OCI-LY7 (cell line): ENCODE data around the gene ANO9. TPM values are rescaled to one million over a fixed set of nuclear protein-coding genes. Genes with fewer than 3 reads are reported as not detected.

Experiments
- BruUV-seq: library from RNA; stranded (reverse); fragments of 400-500 nt; replicated peaks from 2 replicates; lab custom pipeline; 2021; lab: Mats Ljungman, UMichigan
- CTCF ChIA-PET: fragments of 300-600 bp; sonication (Branson Sonifier 250); formaldehyde crosslinking; loops from one replicate; lab custom pipeline; 2022; ENCODE audit warnings: antibody characterized with exemption; ENCODE audit not compliant: unreplicated experiment; lab: Charles Lee
- POLR2A ChIA-PET: fragments of 300-600 bp; sonication (Branson Sonifier 250); formaldehyde crosslinking; loops from one replicate; lab custom pipeline; 2022; ENCODE audit warnings: antibody characterized with exemption; lab: Charles Lee
- DNase-seq: peaks from one replicate; pipeline ENCODE4 v3.0.0-alpha.2; 2015; ENCODE audit warnings: low spot score
- H2AFZ ChIP-seq: fragments of 200-600 bp; sonication (generic), shearing (Covaris generic); 2 replicates; pipeline ENCODE4 v1.6.1; 2014; ENCODE audit warnings: mild to moderate bottlenecking, antibody characterized with exemption, low read length, moderate library complexity
- H3K27ac ChIP-seq: fragments of 200-600 bp; sonication (generic); 2 replicates; pipeline ENCODE4 v1.5.1; 2014; ENCODE audit warnings: mixed run types, low read depth, mild to moderate bottlenecking, moderate library complexity, low read length, inconsistent platforms; ENCODE audit not compliant: poor library complexity, severe bottlenecking
- H3K36me3 ChIP-seq: fragments of 200-600 bp; sonication (generic); 2 replicates; pipeline ENCODE4 v1.6.1; 2014; ENCODE audit warnings: mild to moderate bottlenecking, antibody characterized with exemption, low read length, moderate library complexity, mixed read lengths; ENCODE audit not compliant: insufficient read depth
- H3K4me1 ChIP-seq: fragments of 200-600 bp; sonication (generic); 2 replicates; pipeline ENCODE4 v1.5.1; 2014; ENCODE audit warnings: mild to moderate bottlenecking, low read length; ENCODE audit not compliant: insufficient read depth, poor library complexity, severe bottlenecking
- H3K4me2 ChIP-seq: fragments of 200-600 bp; sonication (generic); 2 replicates; pipeline ENCODE4 v1.6.1; 2014; ENCODE audit warnings: mild to moderate bottlenecking, low read length
- H3K4me3 ChIP-seq: fragments of 200-600 bp; sonication (generic); 2 replicates; pipeline ENCODE4 v1.5.1; 2014; ENCODE audit warnings: mild to moderate bottlenecking, low read depth, low read length; ENCODE audit not compliant: poor library complexity, severe bottlenecking
- H3K79me2 ChIP-seq: fragments of 200-600 bp; sonication (generic); 2 replicates; pipeline ENCODE4 v1.6.1; 2016; ENCODE audit warnings: low read depth, mild to moderate bottlenecking, low read length, moderate library complexity, mixed read lengths; ENCODE audit not compliant: insufficient read depth
- H3K9me2 ChIP-seq: fragments of 200-600 bp; sonication (generic); 2 replicates; pipeline ENCODE4 v1.6.1; 2016; ENCODE audit warnings: mild to moderate bottlenecking, low read length, mixed read lengths; ENCODE audit not compliant: insufficient read depth
- H3K9me3 ChIP-seq: fragments of 200-600 bp; sonication (generic); 2 replicates; pipeline ENCODE4 v1.6.1; 2014; ENCODE audit warnings: mild to moderate bottlenecking, mixed run types, low read length, mixed read lengths
- H4K20me1 ChIP-seq: fragments of 200-600 bp; sonication (generic); 2 replicates; pipeline ENCODE4 v1.6.1; 2014; ENCODE audit warnings: mild to moderate bottlenecking, antibody characterized with exemption, low read length, moderate library complexity, mixed read lengths; ENCODE audit not compliant: insufficient read depth
- CTCF ChIP-seq: fragments of 200-600 bp; sonication (generic); conservative IDR thresholded peaks from 2 replicates; pipeline ENCODE4 v1.5.1; 2014; ENCODE audit warnings: mild to moderate bottlenecking, antibody characterized with exemption, low read length, moderate library complexity, mixed read lengths
- EZH2phosphoT487 ChIP-seq: fragments of 200-600 bp; sonication (generic); IDR thresholded peaks from 2 replicates; pipeline ENCODE4 v1.6.1; 2018; ENCODE audit warnings: low read depth, borderline replicate concordance, mild to moderate bottlenecking, mixed run types, antibody characterized with exemption, low read length, moderate library complexity, mixed read lengths
- intact Hi-C: fragments of 100-400 bp; cut with micrococcal nuclease; formaldehyde crosslinking; loops from one replicate; pipeline ENCODE4 v1.10.0; 2022; ENCODE audit not compliant: unreplicated experiment
- total RNA-seq, 2 experiments: library from RNA; depleted of rRNA in 1 of 2; stranded (reverse); fragments of >200 nt in 1 of 2; shearing (Covaris generic) in 1 of 2; gene quantifications; 2 replicates each; pipeline ENCODE4 v1.2.3, GENCODE V29; 2014 to 2022

ANO9 gene
- total RNA-seq, 2 experiments from 2014 or later = 25.7 to 27.6 TPM

- Histone ChIP-seq H3K27ac (no peak overlapping the region), H3K79me2 (no peaks in the 10 kb centered on the region), H3K4me1 (no peaks in the 10 kb centered on the region), H4K20me1 (no peaks in the 10 kb centered on the region), H3K9me2 (no peaks in the 10 kb centered on the region), H3K9me3 (no peaks in the 10 kb centered on the region), H3K4me2 (no peak overlapping the region), H3K36me3 (no peaks in the 10 kb centered on the region), H2AFZ (no peak overlapping the region), H3K4me3 (no peak overlapping the region)
- CTCF ChIA-PET = no interaction called here
- DNase-seq = no peak
- intact Hi-C loops = no loop called here
- TF ChIP-seq EZH2phosphoT487 = no peak
- no peak for TF ChIP-seq CTCF
- BruUV-seq = no TSS peak
- POLR2A ChIA-PET = no interaction called here
These were observed 61.7 kb downstream of the ANO9 start for GRCh38 chr11:380095-380480.

- Histone ChIP-seq H3K9me3 (no peaks in the 10 kb centered on the region), H3K9me2 (no peaks in the 10 kb centered on the region), H2AFZ (no peak overlapping the region), H3K79me2 (no peaks in the 10 kb centered on the region), H3K27ac (no peak overlapping the region), H3K4me2 (no peak overlapping the region), H3K36me3 (no peaks in the 10 kb centered on the region), H3K4me3 (no peak overlapping the region), H3K4me1 (no peaks in the 10 kb centered on the region), H4K20me1 (no peaks in the 10 kb centered on the region)
- no TSS peak for BruUV-seq
- no peak for TF ChIP-seq EZH2phosphoT487
- TF ChIP-seq CTCF = no peak
- DNase-seq = no peak
- CTCF ChIA-PET = no interaction called here
- intact Hi-C loops = no loop called here
- POLR2A ChIA-PET = no interaction called here
These were observed 62.4 kb downstream of the ANO9 start for GRCh38 chr11:379205-380094.

- no TSS peak for BruUV-seq
- H3K9me2 ChIP-seq = no peaks in the 10 kb centered on the region
- no peaks in the 10 kb centered on the region for H3K36me3 ChIP-seq
- no peaks in the 10 kb centered on the region for H3K79me2 ChIP-seq
- no peaks in the 10 kb centered on the region for H3K4me1 ChIP-seq
- DNase-seq = no peak
- TF ChIP-seq CTCF = no peak
- TF ChIP-seq EZH2phosphoT487 = no peak
- no peak overlapping the region for H3K27ac ChIP-seq
- H3K4me2 ChIP-seq = no peak overlapping the region
- no peaks in the 10 kb centered on the region for H3K9me3 ChIP-seq
- ChIA-PET CTCF (no interaction called here), POLR2A (no interaction called here)
- H3K4me3 ChIP-seq = no peak overlapping the region
- intact Hi-C loops = no loop called here
- no peaks in the 10 kb centered on the region for H4K20me1 ChIP-seq
- H2AFZ ChIP-seq = no peak overlapping the region
These were observed 63.8 kb downstream of the ANO9 start for GRCh38 chr11:377883-378500.
